Endothelial cell of umbilical vein (primary cell): ENCODE results near the gene CEP128. TPM values are rescaled to one million over a fixed set of nuclear protein-coding genes. Genes with fewer than 3 reads are reported as not detected.

Source experiments
- BruUV-seq: library from RNA; stranded (reverse); fragments of 400-500 nt; replicated peaks from 2 replicates; lab custom pipeline; 2021; lab: Mats Ljungman, UMichigan
- CTCF ChIA-PET: fragments of 300-600, 350-600 bp; sonication (Branson Sonifier 250); formaldehyde crosslinking; loops from one replicate; lab custom pipeline; 2021; ENCODE audit warnings: antibody characterized with exemption, inconsistent platforms; lab: Charles Lee
- POLR2A ChIA-PET: fragments of 300-600, 350-600 bp; sonication (Branson Sonifier 250); formaldehyde crosslinking; loops from one replicate; lab custom pipeline; 2021; ENCODE audit warnings: antibody characterized with exemption, inconsistent platforms; lab: Charles Lee
- DNase-seq: peaks from one replicate; pipeline ENCODE4 v3.0.0-alpha.2; 2011; ENCODE audit warnings: low read depth, low spot score
- FAIRE-seq: peaks from 2 replicates; lab custom pipeline; 2011; peaks lifted over from hg19 to GRCh38; lab: Jason Lieb, UNC
- H2AFZ ChIP-seq: 2 replicates; pipeline ENCODE4 v1.6.0; 2012; ENCODE audit warnings: low read depth, low read length, control low read depth, inconsistent platforms
- H3K27ac ChIP-seq: 2 replicates; pipeline ENCODE4 v1.5.1; 2011; ENCODE audit warnings: low read depth, mild to moderate bottlenecking, control low read depth, low read length, moderate library complexity; ENCODE audit not compliant: insufficient read depth
- H3K27me3 ChIP-seq, 2 experiments: 2 replicates each; pipeline versions ENCODE4 v1.6.0 to v1.6.1; 2011; ENCODE audit warnings: low read length in 2 of 2, mixed read lengths in 1 of 2; ENCODE audit not compliant: control insufficient read depth in 2 of 2, insufficient read depth in 2 of 2
- H3K36me3 ChIP-seq, 2 experiments: 2 replicates in 1 of 2; 3 replicates in 1 of 2; pipeline ENCODE4 v1.5.1; 2011; ENCODE audit warnings: low read length in 2 of 2, mild to moderate bottlenecking in 1 of 2, moderate library complexity in 1 of 2; ENCODE audit not compliant: control insufficient read depth in 2 of 2, insufficient read depth in 2 of 2; ENCODE audit errors: extremely low read depth in 1 of 2
- H3K4me1 ChIP-seq: 3 replicates; pipeline ENCODE4 v1.5.1; 2011; ENCODE audit warnings: mild to moderate bottlenecking, low read length; ENCODE audit not compliant: control insufficient read depth, insufficient read depth; ENCODE audit errors: extremely low read depth
- H3K4me2 ChIP-seq: 2 replicates; pipeline ENCODE4 v1.6.1; 2011; ENCODE audit warnings: low read length, control low read depth, mixed read lengths; ENCODE audit not compliant: insufficient read depth
- H3K4me3 ChIP-seq, 3 experiments: fragments of 200-600 bp in 1 of 3; sonication (generic), shearing (Covaris generic) in 1 of 3; replicated peaks in 1 of 3; 2 replicates each; pipeline ENCODE4 v1.5.1; 2011 to 2016; ENCODE audit warnings: control low read depth in 3 of 3, low read length in 3 of 3, mild to moderate bottlenecking in 2 of 3, inconsistent platforms in 1 of 3, low read depth in 1 of 3, moderate library complexity in 1 of 3; ENCODE audit not compliant: insufficient read depth in 1 of 3
- H3K79me2 ChIP-seq: 2 replicates; pipeline ENCODE4 v1.6.0; 2012; ENCODE audit warnings: low read length, inconsistent platforms; ENCODE audit not compliant: control insufficient read depth, insufficient read depth
- H3K9ac ChIP-seq: replicated peaks from 2 replicates; pipeline ENCODE3; 2011; ENCODE audit warnings: low read length, control low read depth; ENCODE audit not compliant: insufficient read depth; ENCODE audit errors: extremely low read depth
- H3K9me1 ChIP-seq: replicated peaks from 3 replicates; pipeline ENCODE4 v1.6.0; 2011; ENCODE audit warnings: mild to moderate bottlenecking, low read length; ENCODE audit not compliant: control insufficient read depth, insufficient read depth; ENCODE audit errors: extremely low read depth
- H3K9me3 ChIP-seq: replicated peaks from 2 replicates; pipeline ENCODE4 v1.5.1; 2012; ENCODE audit warnings: low read length, inconsistent platforms; ENCODE audit not compliant: control insufficient read depth, insufficient read depth
- H4K20me1 ChIP-seq: replicated peaks from 2 replicates; pipeline ENCODE3; 2011; ENCODE audit warnings: mild to moderate bottlenecking, low read length; ENCODE audit not compliant: control insufficient read depth, insufficient read depth; ENCODE audit errors: extremely low read depth
- CTCF ChIP-seq, 2 donors: IDR thresholded peaks; 1 replicate in 1 of 2; 2 replicates in 1 of 2; pipeline ENCODE4 v1.5.1; 2011; ENCODE audit warnings: low read length in 2 of 2, mild to moderate bottlenecking in 2 of 2, moderate library complexity in 2 of 2, control low read depth in 1 of 2, inconsistent platforms in 1 of 2, low read depth in 1 of 2; ENCODE audit not compliant: insufficient read depth in 1 of 2; ENCODE audit errors: extremely low read depth in 1 of 2
- EZH2 ChIP-seq: IDR thresholded peaks from 2 replicates; pipeline ENCODE4 v1.6.1; 2012; ENCODE audit warnings: borderline replicate concordance, low read depth, mild to moderate bottlenecking, moderate library complexity, low read length, inconsistent platforms; ENCODE audit not compliant: severe bottlenecking
- FOS ChIP-seq: IDR thresholded peaks from 2 replicates; pipeline ENCODE4 v1.6.1; 2011; ENCODE audit warnings: mild to moderate bottlenecking, low read length, moderate library complexity, borderline replicate concordance; ENCODE audit not compliant: insufficient read depth
- GATA2 ChIP-seq: IDR thresholded peaks from 2 replicates; pipeline ENCODE4 v1.7.0; 2011; ENCODE audit warnings: low read depth, mild to moderate bottlenecking, moderate library complexity, mixed read lengths, low read length; ENCODE audit not compliant: insufficient read length, insufficient read depth
- JUN ChIP-seq: IDR thresholded peaks from 2 replicates; pipeline ENCODE4 v1.6.1; 2011; ENCODE audit warnings: borderline replicate concordance, low read depth; ENCODE audit not compliant: insufficient read length, insufficient read depth
- MAX ChIP-seq: IDR thresholded peaks from 2 replicates; pipeline ENCODE4 v1.6.1; 2011; ENCODE audit not compliant: insufficient read depth, insufficient read length
- MYC ChIP-seq: IDR thresholded peaks from one replicate; pipeline ENCODE4 v1.6.1; 2011; ENCODE audit warnings: mild to moderate bottlenecking, low read depth, low read length
- POLR2A ChIP-seq: IDR thresholded peaks from 2 replicates; pipeline ENCODE4 v1.6.1; 2012; ENCODE audit warnings: low read depth, mild to moderate bottlenecking, control low read depth, low read length
- POLR2AphosphoS5 ChIP-seq: IDR thresholded peaks from 2 replicates; pipeline ENCODE4 v1.6.1; 2012; ENCODE audit warnings: low read depth, mild to moderate bottlenecking, control low read depth, low read length, moderate library complexity; ENCODE audit not compliant: insufficient read depth
- dilution Hi-C: fragments of 300-500 bp; cut with MboI; formaldehyde crosslinking; loops from one replicate; pipeline ENCODE4 v1.15.0; 2019; ENCODE audit warnings: low sequenced_read_pairs; ENCODE audit not compliant: extremely low pct_ligation_motif_present
- intact Hi-C: fragments of 100-400 bp; cut with micrococcal nuclease; formaldehyde crosslinking; loops from one replicate; pipeline ENCODE4 v1.10.0; 2022
- polyA plus RNA-seq, 4 experiments: library from polyadenylated mRNA; depleted of rRNA in 3 of 4; stranded (reverse) in 3 of 4; unstranded in 1 of 4; fragments of >200 nt; gene quantifications; 2 replicates each; pipeline versions ENCODE4 v1.2.1 to v1.2.3, GENCODE V29; 2011 to 2012; ENCODE audit warnings: missing spikeins in 1 of 4
- total RNA-seq: library from RNA; stranded (reverse); gene quantifications from 2 replicates; pipeline ENCODE4 v1.2.3, GENCODE V29; 2021

CEP128 gene
- total and polyA plus RNA-seq, 2 donors (not counting 3 experiments of a cell fraction or from before 2014, with no cell fraction given): 0.91 to 23.7 TPM

DNA sequence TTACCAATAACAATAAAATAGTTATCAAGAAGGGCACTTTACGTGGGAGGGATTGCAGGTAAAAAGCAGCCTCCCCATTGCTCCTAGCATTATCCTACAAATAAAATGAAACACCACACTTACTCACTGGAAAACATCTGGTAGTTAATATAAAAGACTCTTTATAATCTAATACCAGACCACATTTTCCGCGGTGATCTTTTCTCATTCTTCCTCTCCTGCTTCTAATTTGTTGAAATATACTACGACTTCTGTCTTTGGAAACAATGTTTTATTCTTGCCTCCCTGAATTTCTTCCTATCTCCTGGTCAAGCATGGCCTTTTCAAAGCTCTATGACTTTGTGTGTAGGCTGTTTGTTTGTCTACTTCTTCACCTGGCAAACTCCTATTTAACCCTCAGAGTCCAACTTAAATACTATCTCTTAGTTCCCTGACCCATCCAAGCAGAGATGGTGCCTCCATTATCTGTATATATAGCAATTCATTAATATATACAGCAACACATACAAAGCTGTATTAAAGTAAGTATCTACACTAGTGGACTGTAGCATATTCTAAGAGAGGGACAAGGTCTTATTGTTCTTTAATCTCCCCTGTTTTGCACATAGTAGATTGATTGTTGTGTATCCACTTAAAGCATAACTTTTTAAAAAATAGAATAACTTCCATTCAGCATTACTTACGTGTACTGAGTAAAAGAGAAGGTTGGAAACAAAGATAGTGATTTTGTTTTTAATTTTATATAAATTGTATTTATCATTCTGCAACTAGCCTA is 228.3 kb downstream of the CEP128 start:
- H3K36me3 ChIP-seq: no peaks in the 10 kb centered on the region
- H3K9ac ChIP-seq: no peak overlapping the region
- H3K9me3 ChIP-seq: no peaks in the 10 kb centered on the region
- dilution Hi-C loops: no loop called here
- BruUV-seq: no TSS peak
- TF ChIP-seq CTCF (IDR thresholded peaks at IDR 0.05; ENCODE audit: extremely low read depth in 1 of 2, insufficient read depth in 1 of 2, low read depth in 1 of 2, low read length in 2 of 2) (no peak), MYC (no peak), POLR2AphosphoS5 (no peak), GATA2 (no peak), POLR2A (no peak), FOS (no peak), EZH2 (no peak), MAX (no peak), JUN (no peak)
- ChIA-PET CTCF (no interaction called here), POLR2A (no interaction called here)
- no peak for FAIRE-seq
- no peaks in the 10 kb centered on the region for H3K4me1 ChIP-seq
- H3K79me2 ChIP-seq: no peaks in the 10 kb centered on the region
- no peaks in the 10 kb centered on the region for H3K9me1 ChIP-seq
- no peak for DNase-seq
- no peak overlapping the region for H2AFZ ChIP-seq
- no peak overlapping the region for H3K4me2 ChIP-seq
- H4K20me1 ChIP-seq: no peaks in the 10 kb centered on the region
- H3K27me3 ChIP-seq: no peaks in the 10 kb centered on the region
- no peak overlapping the region for H3K27ac ChIP-seq
- intact Hi-C loops: no loop called here
- no peak overlapping the region for H3K4me3 ChIP-seq
